GM21367 (cell line): ENCODE data around the gene KCNT2.

ENCODE experiments used
- ATAC-seq: cut with Tn5 transposase; IDR thresholded peaks from one replicate; pipeline ENCODE4 v1.9.1; 2021; ENCODE audit not compliant: unreplicated experiment

The KCNT2 gene

GRCh38 chr1:196403803-196404690 lies 204.2 kb downstream of the KCNT2 start:
- no peak for ATAC-seq

GRCh38 chr1:196401891-196402290 lies 206.3 kb downstream of the KCNT2 start:
- no peak for ATAC-seq

DNA sequence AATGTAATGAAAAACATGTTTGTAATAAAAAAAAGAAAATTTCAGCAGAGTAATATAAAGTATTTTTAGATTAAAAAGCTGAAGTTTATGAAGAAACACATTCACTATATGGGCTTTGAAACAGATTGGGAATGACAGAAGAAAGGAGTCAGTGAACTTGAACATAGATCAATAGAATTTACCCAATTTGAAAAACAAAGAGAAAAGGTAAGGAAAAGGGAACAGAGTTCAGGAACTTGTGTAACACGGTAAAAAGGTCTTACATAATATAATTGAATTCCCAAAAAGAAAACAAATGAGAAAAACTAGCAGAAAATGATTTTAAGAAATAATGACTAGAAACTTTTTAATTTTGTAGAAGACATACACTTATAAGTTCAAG lies 206.8 kb downstream of the KCNT2 start:
- ATAC-seq, result no peak

DNA sequence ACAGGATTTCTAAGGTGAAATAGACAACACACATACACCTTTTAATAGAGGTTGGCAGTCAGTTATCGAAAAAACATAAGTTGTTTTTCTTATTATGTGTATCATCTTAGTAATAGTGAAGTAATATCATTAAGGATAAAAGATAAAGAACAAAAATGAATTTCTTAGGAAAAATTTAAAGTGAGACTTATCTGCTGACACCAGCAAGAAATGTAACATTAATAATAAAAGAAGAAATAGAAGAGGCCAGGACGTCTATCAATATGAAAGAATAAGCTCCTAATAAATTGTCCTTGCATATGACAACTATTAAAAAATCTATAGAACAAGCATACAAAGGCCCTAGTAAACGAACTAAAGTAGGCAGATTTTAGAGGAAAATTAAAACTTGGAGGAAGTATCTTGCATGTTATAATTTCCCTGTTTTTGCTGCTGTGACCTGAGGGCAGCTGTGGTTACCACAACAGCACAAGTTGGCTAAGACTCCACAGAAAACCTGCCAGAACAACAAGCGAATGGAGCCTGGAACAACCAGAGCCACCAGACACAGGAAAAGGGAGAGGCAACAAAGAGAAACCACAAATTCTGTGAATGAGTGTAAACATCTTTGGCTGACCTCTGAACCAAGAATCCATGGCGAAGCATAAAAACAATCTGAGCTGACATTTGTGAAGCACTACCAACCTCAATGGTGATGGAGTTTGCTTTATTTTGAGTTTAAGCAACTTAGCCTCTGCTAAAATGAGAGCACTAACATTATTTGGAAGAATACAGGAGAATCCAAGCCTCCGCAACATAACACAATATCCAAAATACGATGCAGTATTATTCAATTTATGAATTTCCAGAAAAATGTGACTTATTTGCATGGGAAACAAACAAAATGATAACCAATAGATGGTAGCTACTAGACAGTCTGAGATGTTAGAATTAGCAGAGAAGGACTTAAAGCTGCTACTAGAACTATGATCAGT lies 207.5 kb downstream of the KCNT2 start:
- ATAC-seq, result no peak

- ATAC-seq, result no peak
Measured at GRCh38 chr1:196399713-196400112, 208.5 kb downstream of the KCNT2 start.

GRCh38 chr1:196393742-196394141 lies 214.5 kb downstream of the KCNT2 start:
- no peak for ATAC-seq

- no peak for ATAC-seq
Measured at GRCh38 chr1:196393282-196393681, 215.0 kb downstream of the KCNT2 start.

GRCh38 chr1:196387766-196388165 lies 220.5 kb downstream of the KCNT2 start:
- ATAC-seq, result no peak

GRCh38 chr1:196385109-196385508 lies 223.1 kb downstream of the KCNT2 start:
- no peak for ATAC-seq

DNA sequence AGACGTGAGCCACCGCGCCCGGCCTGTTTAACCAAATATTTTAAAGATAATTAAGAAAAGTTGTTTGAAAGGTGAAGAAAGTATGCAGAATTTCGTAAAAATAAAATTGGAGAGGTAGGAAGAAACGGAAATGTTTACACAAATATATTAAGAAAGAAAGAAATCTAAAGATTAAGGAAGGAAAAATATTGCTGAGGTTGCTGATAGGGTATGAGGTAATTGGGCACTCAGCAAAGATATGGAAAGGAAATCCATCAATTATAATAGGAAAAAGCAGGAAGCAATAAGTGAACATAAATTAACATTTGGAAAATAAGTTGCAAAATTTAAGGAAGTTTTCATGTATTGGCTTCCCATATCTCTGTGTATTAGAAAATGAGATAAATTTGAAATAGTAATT lies 225.9 kb downstream of the KCNT2 start:
- no peak for ATAC-seq

GRCh38 chr1:196381544-196381943 lies 226.7 kb downstream of the KCNT2 start:
- ATAC-seq, result no peak

- ATAC-seq, result no peak
Measured at GRCh38 chr1:196380316-196380715, 227.9 kb downstream of the KCNT2 start.

- ATAC-seq, result no peak
Measured at GRCh38 chr1:196377811-196378210, 230.4 kb downstream of the KCNT2 start.

DNA sequence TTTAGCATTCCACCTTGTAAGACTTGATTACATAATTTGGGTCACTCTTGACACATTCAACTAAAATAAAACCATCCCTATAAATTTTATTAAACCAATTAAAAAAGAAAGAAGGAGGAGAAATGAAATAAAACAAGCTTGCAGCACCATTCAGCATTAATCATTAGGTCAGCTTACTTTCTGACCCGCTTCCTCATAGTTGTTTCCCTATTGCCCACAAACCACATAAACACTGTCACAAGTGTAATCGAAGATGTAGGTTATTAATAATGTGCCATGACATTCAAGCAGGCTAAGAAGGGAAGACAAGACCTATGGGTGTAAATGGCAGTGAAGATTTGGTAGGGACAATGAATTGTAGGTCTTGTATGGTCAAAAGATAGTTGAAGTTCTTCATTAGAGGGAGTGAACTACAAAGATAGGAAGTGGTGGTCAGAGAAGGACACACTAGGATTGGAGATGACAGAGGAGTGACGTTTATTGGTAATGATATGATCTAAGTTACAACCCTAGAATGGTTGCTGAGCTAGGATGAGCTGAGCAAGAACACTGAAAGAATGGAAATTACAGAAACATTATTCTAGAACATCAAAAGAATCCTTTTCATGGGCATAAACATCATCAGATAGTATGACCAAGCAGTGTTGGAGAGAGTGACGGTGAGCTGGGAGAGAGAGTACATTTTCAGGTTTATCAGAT lies 231.5 kb downstream of the KCNT2 start:
- no peak for ATAC-seq

DNA sequence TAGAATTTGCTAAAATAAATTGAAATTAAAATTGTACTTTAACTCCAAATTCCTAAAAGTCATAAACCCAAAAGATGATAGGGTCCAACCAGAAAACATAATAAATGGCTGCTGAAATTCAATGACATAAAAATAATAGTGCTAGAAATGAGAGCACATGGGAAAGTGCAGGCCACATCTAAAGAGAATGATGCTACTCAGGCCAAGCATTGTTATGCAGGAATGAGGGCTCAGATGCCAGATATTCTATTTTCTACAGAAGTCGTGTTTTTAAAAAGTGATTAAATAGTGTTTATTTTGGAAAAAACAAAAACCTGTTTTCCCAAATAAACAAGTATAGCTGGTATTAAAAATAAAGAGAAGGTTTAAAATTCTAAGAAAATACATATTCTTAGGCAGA lies 234.4 kb downstream of the KCNT2 start:
- no peak for ATAC-seq

GRCh38 chr1:196372896-196373536 lies 235.2 kb downstream of the KCNT2 start:
- ATAC-seq, result peak; percentile 75

GRCh38 chr1:196367838-196368237 lies 240.4 kb downstream of the KCNT2 start:
- ATAC-seq, result no peak

DNA sequence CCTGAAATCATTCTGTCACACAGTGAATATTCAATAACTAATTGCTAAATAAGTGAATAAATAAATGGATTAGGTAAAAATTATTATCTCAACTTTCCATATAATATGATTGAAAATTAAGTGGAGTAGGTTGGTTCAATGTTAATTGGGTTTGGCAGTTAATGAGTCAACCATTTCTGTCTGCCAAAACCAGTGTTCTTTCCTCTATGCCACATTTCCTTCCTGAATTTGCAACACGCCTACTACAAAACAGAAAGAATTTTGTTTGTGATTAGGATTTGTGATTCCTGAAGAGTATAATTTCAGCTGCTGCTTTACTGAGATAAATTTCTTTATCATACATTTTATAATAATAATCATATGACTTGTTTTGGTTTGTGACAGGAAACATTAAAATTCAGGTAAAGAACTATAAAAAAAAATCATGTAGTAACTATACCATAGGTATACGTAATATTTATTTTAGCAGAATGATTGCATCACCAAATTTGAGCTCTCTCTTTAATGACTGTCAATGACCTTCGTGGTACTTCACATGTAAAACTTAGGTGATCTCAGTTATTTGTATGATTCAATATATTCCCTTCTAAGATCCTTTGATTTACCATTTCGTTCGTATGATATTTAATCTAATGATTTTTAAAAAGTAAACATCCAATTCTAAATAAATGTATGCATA lies 241.3 kb downstream of the KCNT2 start:
- ATAC-seq, result no peak

GRCh38 chr1:196361112-196361714 lies 247.0 kb downstream of the KCNT2 start:
- no peak for ATAC-seq

DNA sequence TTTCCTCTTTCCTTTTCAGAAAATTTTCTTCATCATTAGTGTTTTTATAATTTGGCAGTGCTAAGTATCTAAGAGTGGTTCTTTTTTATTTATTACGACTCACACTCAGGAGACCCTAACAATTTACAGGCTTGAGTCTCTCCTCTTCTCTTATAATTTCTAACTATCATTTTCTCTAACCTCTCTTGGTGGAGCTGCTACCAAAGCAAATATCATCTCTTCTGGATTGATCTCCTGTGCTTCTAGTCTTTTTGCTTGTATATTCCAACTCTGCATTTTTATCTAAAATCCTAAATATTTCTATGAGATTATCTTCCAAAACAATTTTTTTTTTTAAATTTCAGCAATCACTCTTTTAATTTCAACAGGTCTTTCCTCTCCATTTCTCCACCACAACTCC lies 250.3 kb downstream of the KCNT2 start:
- ATAC-seq, result no peak
